ENCODE results near the gene SLC24A3. TPM values are rescaled to one million over a fixed set of nuclear protein-coding genes. Genes with fewer than 3 reads are reported as not detected.

Gene SLC24A3
- total RNA-seq, 1 donor from 2014 or later = not detected

- Mint-ChIP-seq H3K27ac (no peak overlapping the region), H3K27me3 (ENCODE audit: low read depth) (no peaks in the 10 kb centered on the region), H3K36me3 (ENCODE audit: low read depth) (no peaks in the 10 kb centered on the region), H3K4me1 (ENCODE audit: low read depth) (no peaks in the 10 kb centered on the region), H3K9me3 (no peaks in the 10 kb centered on the region), H3K4me3 (ENCODE audit: low read depth) (no peak overlapping the region)
- no peak for DNase-seq (ENCODE audit: low spot score)
- intact Hi-C loops (cut with micrococcal nuclease) = no loop called here
Measured at GRCh38 chr20:19327401-19327800, 115.0 kb downstream of the SLC24A3 start.

DNA sequence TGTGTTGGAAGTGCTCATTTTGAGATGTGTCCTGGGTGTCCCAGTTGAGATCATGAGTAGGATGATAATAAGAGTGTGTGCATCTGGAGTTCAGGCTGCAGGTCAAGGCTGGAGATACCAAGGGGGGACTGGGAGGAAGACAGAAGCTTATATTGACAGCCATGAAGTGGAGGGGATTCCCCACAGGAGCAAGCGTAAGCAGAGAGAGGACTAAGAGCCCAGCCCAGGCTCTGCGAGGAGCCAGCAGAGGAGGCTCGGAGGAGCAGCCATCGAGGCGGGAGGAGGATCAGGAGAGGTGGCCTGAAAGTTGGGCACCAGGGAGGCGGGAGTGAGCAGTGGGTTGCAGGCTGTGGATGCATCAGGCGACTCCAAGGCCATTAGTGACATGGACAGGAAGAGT, 116.2 kb downstream of the SLC24A3 start:
- Mint-ChIP-seq H3K4me1 (ENCODE audit: low read depth) (no peaks in the 10 kb centered on the region), H3K27me3 (ENCODE audit: low read depth) (no peaks in the 10 kb centered on the region), H3K27ac (no peak overlapping the region), H3K36me3 (ENCODE audit: low read depth) (no peaks in the 10 kb centered on the region), H3K4me3 (ENCODE audit: low read depth) (no peak overlapping the region), H3K9me3 (no peaks in the 10 kb centered on the region)
- DNase-seq (ENCODE audit: low spot score) = no peak
- intact Hi-C loops (cut with micrococcal nuclease) = no loop called here

DNA sequence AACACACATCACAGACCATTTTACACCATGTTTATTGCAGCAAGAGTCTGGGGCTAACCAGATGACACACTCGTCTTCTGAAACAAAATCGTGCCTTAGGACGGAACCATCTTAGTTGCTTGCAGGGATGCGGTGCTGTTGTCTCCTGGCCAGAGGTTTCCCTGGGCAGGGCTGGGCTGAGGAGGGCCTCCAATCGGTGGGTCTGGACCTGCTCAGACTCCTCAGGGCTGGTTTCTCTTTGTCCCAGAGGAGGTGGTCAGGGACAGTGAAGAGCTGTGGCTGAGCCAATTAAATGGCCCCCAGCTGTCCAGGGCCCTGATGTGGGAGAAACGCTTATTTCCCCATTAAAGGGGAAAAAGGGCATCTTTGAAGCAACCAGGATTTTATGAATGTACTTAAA, 117.6 kb downstream of the SLC24A3 start:
- intact Hi-C loops (cut with micrococcal nuclease) = no loop called here

DNA sequence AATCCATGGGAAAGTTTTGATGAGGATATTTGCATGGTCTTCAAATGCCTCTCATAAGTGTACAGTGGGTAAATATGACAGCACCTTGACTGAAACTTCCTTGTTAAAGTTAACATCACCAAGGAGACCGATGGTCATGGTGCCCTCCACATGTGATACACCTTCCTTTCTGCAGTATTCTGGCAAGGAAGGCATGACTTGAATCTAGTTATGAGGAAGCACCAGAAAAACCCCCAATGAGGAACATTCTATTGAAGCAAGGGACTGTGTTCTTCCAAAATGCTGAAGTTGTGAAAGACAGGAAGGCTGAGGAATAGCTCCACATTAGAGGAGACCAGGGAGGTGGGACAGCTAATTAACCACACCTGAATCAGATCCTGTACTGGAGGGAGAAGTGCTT, 118.3 kb downstream of the SLC24A3 start:
- DNase-seq (ENCODE audit: low spot score) = no peak
- H3K9me3 Mint-ChIP-seq = no peaks in the 10 kb centered on the region
- no peak overlapping the region for H3K27ac Mint-ChIP-seq
- no peaks in the 10 kb centered on the region for H3K27me3 Mint-ChIP-seq (ENCODE audit: low read depth)
- no peaks in the 10 kb centered on the region for H3K36me3 Mint-ChIP-seq (ENCODE audit: low read depth)
- no peaks in the 10 kb centered on the region for H3K4me1 Mint-ChIP-seq (ENCODE audit: low read depth)
- intact Hi-C loops (cut with micrococcal nuclease) = no loop called here
- H3K4me3 Mint-ChIP-seq (ENCODE audit: low read depth) = no peak overlapping the region

More for the DNA sequence above, 117.6 kb downstream of the SLC24A3 start:
- no peaks in the 10 kb centered on the region for H3K27me3 Mint-ChIP-seq (ENCODE audit: low read depth)
- H3K27ac Mint-ChIP-seq = no peak overlapping the region
- no peaks in the 10 kb centered on the region for H3K4me1 Mint-ChIP-seq (ENCODE audit: low read depth)
- H3K9me3 Mint-ChIP-seq = no peaks in the 10 kb centered on the region
- H3K36me3 Mint-ChIP-seq (ENCODE audit: low read depth) = no peaks in the 10 kb centered on the region
- DNase-seq (ENCODE audit: low spot score) = no peak
- no peak overlapping the region for H3K4me3 Mint-ChIP-seq (ENCODE audit: low read depth)

DNA sequence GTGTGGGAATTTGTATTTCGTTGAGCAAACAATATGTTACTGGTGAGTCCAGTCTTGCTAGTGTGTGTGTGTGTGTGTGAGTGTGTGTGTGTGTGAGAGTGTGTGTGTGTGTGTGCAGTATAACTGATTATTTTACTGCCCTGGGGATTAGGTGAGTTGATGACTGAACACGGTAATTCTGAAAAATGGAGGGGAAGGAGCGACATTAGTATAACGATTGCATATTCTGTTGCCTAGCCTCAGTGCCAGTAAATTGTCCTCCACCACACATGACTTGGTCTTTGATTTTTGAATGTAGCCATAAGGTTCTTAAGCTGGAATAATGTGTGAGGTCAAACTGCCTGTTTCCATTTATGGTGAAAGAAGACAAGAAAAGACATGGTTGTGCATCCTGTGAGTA, 121.1 kb downstream of the SLC24A3 start:
- H3K27ac Mint-ChIP-seq = no peak overlapping the region
- no peak overlapping the region for H3K4me3 Mint-ChIP-seq (ENCODE audit: low read depth)
- intact Hi-C loops (cut with micrococcal nuclease) = no loop called here
- H3K4me1 Mint-ChIP-seq (ENCODE audit: low read depth) = no peaks in the 10 kb centered on the region
- H3K36me3 Mint-ChIP-seq (ENCODE audit: low read depth) = no peaks in the 10 kb centered on the region
- H3K27me3 Mint-ChIP-seq (ENCODE audit: low read depth) = no peaks in the 10 kb centered on the region
- DNase-seq (ENCODE audit: low spot score) = no peak
- no peaks in the 10 kb centered on the region for H3K9me3 Mint-ChIP-seq

GRCh38 chr20:19335341-19335740, 122.9 kb downstream of the SLC24A3 start:
- intact Hi-C loops (cut with micrococcal nuclease) = no loop called here
- no peak overlapping the region for H3K27ac Mint-ChIP-seq
- no peak overlapping the region for H3K4me3 Mint-ChIP-seq (ENCODE audit: low read depth)
- no peak for DNase-seq (ENCODE audit: low spot score)
- no peaks in the 10 kb centered on the region for H3K36me3 Mint-ChIP-seq (ENCODE audit: low read depth)
- no peaks in the 10 kb centered on the region for H3K9me3 Mint-ChIP-seq
- no peaks in the 10 kb centered on the region for H3K4me1 Mint-ChIP-seq (ENCODE audit: low read depth)
- H3K27me3 Mint-ChIP-seq (ENCODE audit: low read depth) = no peaks in the 10 kb centered on the region

DNA sequence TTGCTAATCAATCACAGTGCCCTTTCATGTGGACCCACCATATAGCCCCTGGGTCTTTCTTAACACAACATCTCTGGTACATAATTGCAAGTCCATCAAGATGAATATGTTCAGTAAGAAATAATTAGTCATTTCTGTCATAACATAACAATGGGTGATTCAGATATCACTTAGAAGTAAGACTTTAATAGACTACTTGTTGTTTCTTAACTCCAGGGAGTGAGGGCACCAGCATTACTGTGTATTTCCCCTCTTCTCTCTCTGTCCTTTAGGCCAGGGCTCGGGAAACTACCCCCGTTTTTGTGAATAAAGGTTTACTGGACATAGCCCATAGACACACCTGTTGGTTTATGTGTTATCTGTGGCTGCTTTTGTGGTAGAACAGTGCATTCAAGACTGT, 123.5 kb downstream of the SLC24A3 start:
- intact Hi-C loops (cut with micrococcal nuclease) = no loop called here
- no peak for DNase-seq (ENCODE audit: low spot score)
- Mint-ChIP-seq H3K27me3 (ENCODE audit: low read depth) (no peaks in the 10 kb centered on the region), H3K36me3 (ENCODE audit: low read depth) (no peaks in the 10 kb centered on the region), H3K4me1 (ENCODE audit: low read depth) (no peaks in the 10 kb centered on the region), H3K9me3 (no peaks in the 10 kb centered on the region), H3K27ac (no peak overlapping the region), H3K4me3 (ENCODE audit: low read depth) (no peak overlapping the region)

GRCh38 chr20:19336631-19337030, 124.2 kb downstream of the SLC24A3 start:
- Mint-ChIP-seq H3K4me1 (ENCODE audit: low read depth) (no peaks in the 10 kb centered on the region), H3K27ac (no peak overlapping the region), H3K4me3 (ENCODE audit: low read depth) (no peak overlapping the region), H3K36me3 (ENCODE audit: low read depth) (no peaks in the 10 kb centered on the region), H3K27me3 (ENCODE audit: low read depth) (no peaks in the 10 kb centered on the region), H3K9me3 (no peaks in the 10 kb centered on the region)
- no peak for DNase-seq (ENCODE audit: low spot score)
- intact Hi-C loops (cut with micrococcal nuclease) = no loop called here

DNA sequence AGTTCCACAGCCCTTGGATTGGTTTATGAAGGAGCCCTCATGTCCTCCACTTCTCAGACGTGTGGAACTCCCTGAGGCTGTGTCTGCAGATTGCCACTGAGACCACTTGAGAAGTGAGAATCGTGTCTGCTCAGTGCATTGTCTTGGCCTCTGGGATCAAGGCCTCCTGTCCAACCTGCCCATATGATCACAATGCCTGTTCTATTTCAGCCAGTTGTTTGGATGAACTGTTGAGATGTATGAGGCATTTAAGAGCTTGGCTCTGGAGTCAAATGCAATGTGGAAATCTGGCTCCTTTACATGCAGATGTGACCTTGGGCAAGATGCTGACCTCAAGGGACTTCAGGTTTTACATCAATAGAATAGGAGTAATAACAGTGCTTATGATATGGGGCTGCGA, 125.9 kb downstream of the SLC24A3 start:
- intact Hi-C loops (cut with micrococcal nuclease) = no loop called here
- H3K36me3 Mint-ChIP-seq (ENCODE audit: low read depth) = no peaks in the 10 kb centered on the region
- DNase-seq (ENCODE audit: low spot score) = no peak
- no peak overlapping the region for H3K27ac Mint-ChIP-seq
- H3K4me1 Mint-ChIP-seq (ENCODE audit: low read depth) = no peaks in the 10 kb centered on the region
- H3K9me3 Mint-ChIP-seq = no peaks in the 10 kb centered on the region
- no peaks in the 10 kb centered on the region for H3K27me3 Mint-ChIP-seq (ENCODE audit: low read depth)
- no peak overlapping the region for H3K4me3 Mint-ChIP-seq (ENCODE audit: low read depth)

GRCh38 chr20:19338960-19339359, 126.5 kb downstream of the SLC24A3 start:
- Mint-ChIP-seq H3K4me3 (ENCODE audit: low read depth) (no peak overlapping the region), H3K9me3 (no peaks in the 10 kb centered on the region), H3K36me3 (ENCODE audit: low read depth) (no peaks in the 10 kb centered on the region), H3K4me1 (ENCODE audit: low read depth) (no peaks in the 10 kb centered on the region), H3K27ac (no peak overlapping the region), H3K27me3 (ENCODE audit: low read depth) (no peaks in the 10 kb centered on the region)
- intact Hi-C loops (cut with micrococcal nuclease) = no loop called here
- DNase-seq (ENCODE audit: low spot score) = no peak

DNA sequence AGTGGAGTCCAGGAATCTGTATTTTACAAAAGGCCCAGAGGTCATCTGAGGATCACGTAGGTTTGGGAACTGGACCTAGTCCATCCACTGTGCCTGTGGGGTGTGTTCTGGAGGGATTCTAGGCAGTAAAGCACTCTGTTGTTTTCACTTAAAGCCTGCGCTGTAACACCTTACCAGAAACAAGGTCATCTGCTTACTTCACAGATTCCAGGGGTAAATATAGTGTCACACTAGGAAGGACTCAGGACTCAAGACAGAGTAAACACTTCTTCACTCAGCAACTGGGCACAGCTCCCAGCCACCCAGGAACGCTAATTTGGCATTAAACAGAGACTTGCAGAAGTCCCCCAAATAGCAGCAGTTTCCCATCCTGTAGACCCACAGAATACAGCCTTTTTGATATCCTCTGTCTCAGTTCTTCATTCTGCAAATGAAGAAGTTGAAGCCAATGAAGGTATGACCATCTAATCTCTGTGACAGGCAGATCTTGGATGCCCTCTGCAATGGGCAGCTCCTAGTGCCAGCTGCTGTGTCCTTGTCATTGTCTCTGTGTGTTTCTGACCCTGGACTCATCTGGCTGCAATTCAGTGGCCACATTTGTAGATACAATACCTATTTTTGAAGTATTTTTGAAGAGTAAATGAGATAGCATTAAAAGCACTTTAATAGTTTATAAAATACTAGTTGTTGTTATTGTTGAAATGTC, 129.1 kb downstream of the SLC24A3 start:
- intact Hi-C loops (cut with micrococcal nuclease) = no loop called here
- Mint-ChIP-seq H3K9me3 (no peaks in the 10 kb centered on the region), H3K27me3 (ENCODE audit: low read depth) (no peaks in the 10 kb centered on the region), H3K4me3 (ENCODE audit: low read depth) (no peak overlapping the region), H3K36me3 (ENCODE audit: low read depth) (no peaks in the 10 kb centered on the region), H3K27ac (no peak overlapping the region), H3K4me1 (ENCODE audit: low read depth) (no peaks in the 10 kb centered on the region)
- DNase-seq (ENCODE audit: low spot score) = no peak

GRCh38 chr20:19344341-19344740, 131.9 kb downstream of the SLC24A3 start:
- no peak for DNase-seq (ENCODE audit: low spot score)
- Mint-ChIP-seq H3K27ac (no peak overlapping the region), H3K9me3 (no peaks in the 10 kb centered on the region), H3K27me3 (ENCODE audit: low read depth) (no peaks in the 10 kb centered on the region), H3K36me3 (ENCODE audit: low read depth) (no peaks in the 10 kb centered on the region), H3K4me1 (ENCODE audit: low read depth) (no peaks in the 10 kb centered on the region), H3K4me3 (ENCODE audit: low read depth) (no peak overlapping the region)
- intact Hi-C loops (cut with micrococcal nuclease) = no loop called here

DNA sequence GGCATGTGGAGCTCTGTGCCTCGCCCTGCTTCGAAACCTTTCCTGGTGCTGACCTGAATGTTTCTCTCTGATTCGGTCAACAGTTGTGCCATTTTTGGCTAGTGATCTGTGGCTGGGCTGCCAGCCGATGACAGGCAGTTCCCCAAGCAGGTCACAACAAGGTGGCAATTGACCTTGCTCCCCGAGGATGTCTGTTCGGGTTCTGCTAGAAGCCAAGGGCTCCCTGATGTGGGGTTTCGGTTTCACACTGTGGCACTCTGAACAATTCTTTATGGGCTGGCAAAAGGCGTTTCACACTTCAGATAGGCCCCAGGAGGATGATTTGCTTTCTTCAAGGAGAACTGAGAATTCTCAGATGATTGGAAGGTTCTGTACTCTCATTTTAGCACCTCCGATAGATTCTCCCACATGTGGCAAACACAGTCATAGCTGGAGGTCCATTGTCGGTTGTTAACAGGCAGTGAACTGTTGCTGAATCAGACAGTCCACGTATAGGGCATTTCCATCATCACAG, 135.6 kb downstream of the SLC24A3 start:
- Mint-ChIP-seq H3K36me3 (ENCODE audit: low read depth) (no peaks in the 10 kb centered on the region), H3K4me1 (ENCODE audit: low read depth) (no peaks in the 10 kb centered on the region), H3K9me3 (no peaks in the 10 kb centered on the region), H3K27ac (no peak overlapping the region), H3K27me3 (ENCODE audit: low read depth) (no peaks in the 10 kb centered on the region), H3K4me3 (ENCODE audit: low read depth) (no peak overlapping the region)
- intact Hi-C loops (cut with micrococcal nuclease) = no loop called here
- no peak for DNase-seq (ENCODE audit: low spot score)

- no peak overlapping the region for H3K27ac Mint-ChIP-seq
- H3K9me3 Mint-ChIP-seq = no peaks in the 10 kb centered on the region
- intact Hi-C loops (cut with micrococcal nuclease) = no loop called here
- no peaks in the 10 kb centered on the region for H3K27me3 Mint-ChIP-seq (ENCODE audit: low read depth)
- H3K4me3 Mint-ChIP-seq (ENCODE audit: low read depth) = no peak overlapping the region
- no peaks in the 10 kb centered on the region for H3K36me3 Mint-ChIP-seq (ENCODE audit: low read depth)
- no peaks in the 10 kb centered on the region for H3K4me1 Mint-ChIP-seq (ENCODE audit: low read depth)
- DNase-seq (ENCODE audit: low spot score) = no peak
Measured at GRCh38 chr20:19348582-19348981, 136.1 kb downstream of the SLC24A3 start.

Data from activated T-helper 2 cell treated with anti-CD3 and anti-CD28 coated beads, Interferon-gamma antibody, Interleukin-2, Interleukin-4, amounts not matched to agents 10 μg/mL and 5 μg/mL and 100 μg/mL, durations not matched to agents 14 hours and 24 hours and 36 hours (primary cell).